Stimulated activated CD4-positive, alpha-beta T cell treated with anti-CD3 and anti-CD28 coated beads, Interleukin-4, amount 100 ng/mL, for 48 hours (primary cell): ENCODE results near the gene ZC3H12D.
"Not testable (repeated sequence)": the region's sequence is repeated elsewhere in the genome, so short reads cannot be mapped to it uniquely, and the experiment has no call there.

ENCODE experiments used
- DNase-seq, 2 donors: peaks; one replicate each; pipeline ENCODE4 v3.0.0-alpha.2; 2020; ENCODE audit warnings: low read depth in 2 of 2

The ZC3H12D gene

GRCh38 chr6:149484733-149485700, at the start of gene ZC3H12D:
TSS of gene ZC3H12D (minus strand) at chr6:149485014. CDS start at chr6:149474543, 10,471 bp downstream.
- peak; percentile 67 to 74 for DNase-seq

GRCh38 chr6:149529650-149530049, 44.8 kb upstream of the ZC3H12D start:
- DNase-seq: no peak

DNA sequence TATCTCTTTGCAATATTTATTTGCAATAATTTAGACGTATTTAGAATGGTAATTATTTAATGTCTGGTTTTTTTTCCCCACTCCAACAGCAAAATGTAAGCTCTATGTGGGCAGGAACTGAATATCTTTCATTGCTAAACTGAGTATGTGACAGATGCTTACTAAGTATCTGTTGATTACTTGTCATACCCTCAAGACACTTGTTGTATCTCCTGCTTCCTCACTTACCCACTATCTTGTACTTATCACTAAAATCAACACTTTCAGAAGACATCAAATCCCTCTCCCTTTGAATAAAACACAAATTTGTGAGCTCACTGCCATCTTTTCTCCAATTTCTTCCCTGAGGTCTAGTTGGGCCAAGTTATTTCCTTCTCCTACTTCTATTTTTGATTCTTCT, 30.7 kb upstream of the ZC3H12D start:
- DNase-seq: no peak

GRCh38 chr6:149513915-149514314, 29.1 kb upstream of the ZC3H12D start:
- DNase-seq: no peak

DNA sequence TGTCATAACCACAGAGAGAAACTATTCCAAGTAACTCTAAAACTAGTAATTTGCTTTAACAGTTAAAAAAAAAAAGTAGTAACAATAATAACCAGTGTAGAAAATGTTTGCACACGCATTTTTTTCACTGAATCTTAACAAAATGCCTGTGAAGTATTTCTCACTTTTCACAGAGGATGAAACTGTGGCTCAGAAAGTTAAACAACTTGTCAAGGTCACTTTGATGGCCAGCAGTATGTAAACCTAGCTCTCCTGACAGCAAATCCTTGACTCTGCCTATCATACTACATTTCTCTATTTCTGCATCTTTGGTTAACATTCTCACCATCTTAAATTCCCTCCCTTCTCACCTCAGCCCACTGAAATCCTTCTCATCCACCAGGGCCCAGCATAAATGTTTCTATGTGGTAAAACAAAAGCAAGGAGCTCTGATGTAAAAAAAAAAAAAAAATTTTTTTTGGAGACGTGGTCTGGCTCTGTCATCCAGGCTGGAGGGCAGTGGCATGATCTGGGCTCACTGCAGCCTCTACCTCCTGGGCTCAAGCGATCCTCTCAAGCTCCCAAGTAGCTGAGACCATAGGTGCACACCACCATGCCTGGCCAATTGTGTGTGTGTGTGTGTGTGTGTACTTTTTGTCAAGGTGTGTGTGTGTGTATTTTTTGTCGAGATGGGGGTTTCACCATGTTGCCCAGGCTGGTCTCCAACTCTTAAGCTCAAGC, 26.1 kb upstream of the ZC3H12D start:
- DNase-seq: no peak

DNA sequence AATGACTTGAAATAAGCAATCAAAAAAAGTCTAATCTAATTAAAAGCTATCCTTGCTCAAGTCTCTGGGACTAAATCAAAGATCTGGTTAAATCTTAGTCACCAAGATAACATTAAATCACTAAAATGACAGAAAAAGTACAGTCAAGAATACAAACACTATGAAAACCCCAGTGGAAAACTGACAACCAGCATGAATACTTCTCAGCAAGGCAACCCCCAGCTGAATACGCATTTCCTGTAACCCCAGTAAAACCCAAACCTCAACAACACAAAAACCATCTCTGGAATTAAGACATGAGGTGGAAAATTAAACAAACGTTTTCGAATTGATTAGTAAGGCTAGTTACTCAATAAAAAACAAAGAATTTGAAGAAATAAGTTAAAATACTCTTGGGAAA, 23.7 kb upstream of the ZC3H12D start:
- DNase-seq: no peak

GRCh38 chr6:149503872-149504271, 19.1 kb upstream of the ZC3H12D start:
- no peak for DNase-seq

GRCh38 chr6:149503276-149503675, 18.5 kb upstream of the ZC3H12D start:
- DNase-seq: no peak

- no peak for DNase-seq
Measured at GRCh38 chr6:149501768-149502167, 17.0 kb upstream of the ZC3H12D start.

DNA sequence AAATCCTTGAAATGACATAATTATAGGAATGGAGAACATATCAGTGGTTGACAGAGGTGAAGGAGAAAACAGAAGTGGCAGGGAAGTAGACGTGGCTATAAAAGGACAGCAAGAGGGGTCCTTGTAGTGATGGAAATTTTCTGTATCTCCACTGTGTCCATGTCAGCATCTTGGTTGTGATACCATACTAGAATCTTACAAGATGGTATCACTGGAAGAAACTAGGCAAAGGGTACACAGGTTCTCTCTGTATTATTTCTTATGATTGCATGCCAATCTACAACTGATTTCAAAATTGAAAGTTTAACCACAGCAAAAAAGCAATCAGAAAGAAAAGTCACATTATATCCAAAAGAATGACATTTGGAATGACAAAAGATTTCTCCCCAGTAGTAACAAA, 16.4 kb upstream of the ZC3H12D start:
- DNase-seq: no peak

- no peak for DNase-seq
Measured at GRCh38 chr6:149500096-149500495, 15.3 kb upstream of the ZC3H12D start.

- DNase-seq: no peak
Measured at GRCh38 chr6:149499066-149499465, 14.3 kb upstream of the ZC3H12D start.

- DNase-seq: no peak
Measured at GRCh38 chr6:149497365-149497764, 12.6 kb upstream of the ZC3H12D start.

DNA sequence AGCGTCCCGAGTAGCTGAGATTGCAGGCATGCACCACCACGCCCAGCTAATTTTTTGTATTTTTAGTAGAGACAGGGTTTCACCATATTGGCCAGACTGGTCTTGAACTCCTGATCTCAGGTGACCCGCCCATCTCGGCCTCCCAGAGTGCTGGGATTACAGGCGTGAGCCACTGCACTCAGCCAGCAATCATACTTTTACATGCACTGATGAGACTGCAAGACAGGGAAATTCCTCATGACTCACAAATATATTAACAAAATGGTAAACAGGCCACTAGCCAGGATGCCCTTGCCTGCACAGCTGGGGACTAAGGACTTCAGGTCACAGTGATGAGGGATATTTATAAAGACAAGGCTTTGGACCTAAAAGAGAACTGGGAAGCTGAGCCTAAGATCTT, 11.8 kb upstream of the ZC3H12D start:
- DNase-seq: not testable (repeated sequence)

GRCh38 chr6:149495349-149496016, 10.7 kb upstream of the ZC3H12D start:
- not testable (repeated sequence) for DNase-seq

GRCh38 chr6:149494810-149495209, 10.0 kb upstream of the ZC3H12D start:
- DNase-seq: not testable (repeated sequence)

DNA sequence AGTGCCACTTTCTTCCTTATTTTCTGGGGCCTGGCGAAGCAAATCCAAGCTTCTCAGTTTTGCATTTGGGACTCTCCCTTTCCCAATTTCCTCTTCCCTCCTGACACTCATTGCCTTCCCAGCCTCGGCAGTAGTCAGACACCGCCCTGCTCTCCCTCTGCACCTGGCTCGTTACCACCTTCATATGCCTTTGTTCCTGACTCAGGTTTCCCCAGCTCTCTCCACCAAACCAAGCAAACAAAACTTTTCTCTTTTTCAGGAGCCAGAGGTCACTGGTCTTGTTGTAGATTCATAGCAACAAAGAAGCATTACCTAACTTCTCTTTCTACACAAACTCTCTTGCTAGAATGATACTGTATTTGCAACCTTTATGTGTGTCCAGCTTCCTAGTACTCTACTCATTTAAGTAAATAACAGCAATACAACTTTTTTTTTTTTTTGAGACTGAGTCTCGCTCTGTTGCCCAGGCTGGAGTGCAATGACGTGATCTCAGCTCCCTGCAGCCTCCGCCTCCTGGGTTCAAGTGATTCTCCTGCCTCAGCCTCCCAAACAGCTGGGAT, 9.0 kb upstream of the ZC3H12D start:
- DNase-seq: no peak

DNA sequence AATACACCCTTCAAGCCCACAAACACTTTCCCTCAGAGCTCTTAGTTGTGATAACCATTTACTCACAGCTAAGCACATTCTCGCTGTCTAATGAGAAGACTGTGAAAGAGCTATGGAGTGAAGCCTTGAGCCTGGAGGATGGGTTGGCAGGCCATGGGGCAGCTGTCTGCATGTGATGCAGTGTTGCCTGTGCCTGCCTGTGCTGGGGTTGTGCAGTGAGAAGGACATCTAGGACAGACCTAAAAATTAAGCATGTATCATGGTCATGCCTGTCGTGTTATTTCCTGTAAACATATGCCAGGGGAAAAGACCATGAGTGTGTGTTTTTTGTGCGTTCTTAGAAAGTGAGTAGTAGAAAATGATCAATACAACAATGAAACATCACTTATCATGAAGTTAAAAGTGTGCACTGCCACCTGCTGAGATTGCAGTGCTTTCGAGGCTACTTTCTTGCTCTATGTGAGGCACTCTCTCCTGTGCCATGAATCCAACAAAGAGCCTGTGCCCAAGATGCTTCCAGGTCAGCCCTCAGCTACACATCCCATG, 8.1 kb upstream of the ZC3H12D start:
- no peak for DNase-seq

DNA sequence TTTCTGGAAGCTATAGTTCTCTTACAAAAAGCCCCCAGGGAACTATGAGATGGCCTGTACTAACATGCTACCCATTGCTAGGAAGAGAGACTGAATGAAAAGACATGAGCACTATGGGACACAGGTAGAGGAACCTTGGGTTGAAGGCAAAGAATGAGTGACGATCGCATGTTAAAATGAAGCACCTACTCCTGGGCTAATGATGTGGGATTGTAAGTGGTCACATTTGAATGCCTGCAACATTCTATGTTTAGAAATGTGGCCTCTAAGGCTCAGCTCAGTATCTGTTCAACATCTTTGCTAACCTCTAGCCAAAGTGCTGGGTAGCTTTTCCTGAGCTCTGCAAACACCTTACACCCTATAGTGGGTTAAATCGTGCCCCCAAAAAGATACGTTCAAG, 5.2 kb upstream of the ZC3H12D start:
- DNase-seq: no peak

DNA sequence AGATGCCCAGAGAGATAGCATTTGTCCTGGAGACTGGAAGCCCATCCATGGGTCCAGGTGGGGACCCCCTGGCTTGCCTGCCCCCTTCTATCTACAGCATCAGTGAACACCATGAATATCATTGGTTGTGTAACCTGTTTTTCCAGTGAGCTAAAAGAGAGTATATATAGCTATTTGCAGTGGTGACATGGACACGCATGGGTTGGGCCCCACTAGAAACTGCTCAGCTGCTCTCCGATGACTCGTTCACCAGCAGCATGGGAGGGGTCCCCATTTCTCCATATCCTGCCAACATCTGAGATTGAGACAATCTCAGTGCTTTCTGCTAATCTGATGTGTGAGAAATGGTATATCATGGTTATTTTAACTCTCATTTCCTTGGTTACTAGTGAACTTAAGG, 4.0 kb upstream of the ZC3H12D start:
- DNase-seq: no peak

DNA sequence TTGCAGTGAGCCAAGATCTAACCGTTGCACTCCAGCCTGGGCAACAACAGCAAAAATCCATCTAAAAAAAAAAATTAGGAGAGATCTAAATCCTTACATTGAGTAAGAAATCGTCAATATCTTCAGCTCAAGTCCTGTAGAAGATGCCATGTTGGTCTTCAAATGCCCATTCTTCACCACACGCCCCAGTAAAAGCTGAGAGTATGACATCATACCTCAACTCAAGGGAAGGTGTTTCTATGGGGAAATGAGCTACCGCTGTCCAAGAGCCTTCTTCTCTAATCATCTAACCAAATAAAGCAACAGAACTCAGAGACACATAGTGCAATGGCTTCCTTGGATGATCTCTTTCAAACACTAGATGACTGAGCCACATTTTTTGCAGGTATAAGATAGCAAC, 2.5 kb upstream of the ZC3H12D start:
- no peak for DNase-seq
